NCI-H1105 (cell line): ENCODE measurements around the gene CDCA4.

ENCODE experiments used
- DNase-seq: peaks from one replicate; lab custom pipeline; 2025; lab: John Stamatoyannopoulos, UW

CDCA4 gene

GRCh38 chr14:104975481-104976197 lies 45.2 kb downstream of the CDCA4 start:
- DNase-seq = no peak

GRCh38 chr14:104974665-104975390 lies 46.1 kb downstream of the CDCA4 start:
- DNase-seq = no peak

GRCh38 chr14:104974146-104974541 lies 46.7 kb downstream of the CDCA4 start:
- DNase-seq = no peak

DNA sequence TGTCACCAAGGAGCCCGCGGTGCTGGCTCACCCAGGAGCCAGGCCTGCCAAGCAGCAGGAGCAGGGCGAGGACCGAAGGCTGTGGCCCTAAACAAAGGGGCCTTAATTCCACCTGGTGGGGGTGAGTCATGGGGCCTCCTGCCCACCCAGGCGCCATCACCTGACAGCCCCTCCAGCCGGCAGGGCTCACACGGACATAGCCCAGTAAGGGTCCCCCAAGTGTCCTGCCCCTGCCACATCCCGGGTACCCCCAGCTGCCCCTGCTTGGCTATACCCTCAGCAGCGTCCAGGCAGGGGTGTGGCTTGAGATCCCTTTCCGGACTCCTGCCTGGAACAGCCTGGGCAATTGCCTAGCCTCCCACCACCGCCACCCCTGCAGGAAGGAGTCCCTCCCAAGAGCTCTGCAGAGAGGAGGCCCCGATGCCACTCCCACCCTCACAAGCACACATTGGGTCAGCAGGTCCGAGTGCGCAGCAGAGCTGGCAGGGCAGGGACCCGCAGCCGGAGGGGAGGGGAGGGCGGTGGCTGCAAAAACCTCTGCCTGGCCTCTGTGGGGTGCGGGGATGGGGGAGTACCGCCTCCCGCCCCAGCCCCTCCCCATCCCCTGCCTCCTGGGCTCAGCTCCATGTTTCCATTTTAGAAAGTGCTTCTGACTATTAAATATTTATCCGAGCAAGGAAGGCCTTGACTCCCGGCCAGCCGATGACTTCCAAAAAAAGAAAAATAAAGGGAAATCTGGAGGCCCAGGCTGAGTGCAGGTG lies 47.3 kb downstream of the CDCA4 start:
- DNase-seq = no peak

DNA sequence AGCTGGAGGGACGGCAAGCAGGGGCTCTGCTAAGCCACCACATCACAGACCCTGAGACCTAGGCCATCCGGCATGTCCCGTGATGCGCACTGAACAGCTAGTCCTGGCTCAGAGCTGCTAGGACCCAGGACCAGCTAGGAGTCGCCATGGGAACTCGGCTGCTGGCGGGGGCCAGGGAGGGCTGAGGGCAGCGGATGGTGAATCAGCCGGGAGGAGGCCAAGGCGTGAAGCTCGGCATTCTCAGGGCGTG lies 47.8 kb downstream of the CDCA4 start:
- DNase-seq = no peak

GRCh38 chr14:104972301-104973134 lies 48.4 kb downstream of the CDCA4 start:
- DNase-seq = no peak

DNA sequence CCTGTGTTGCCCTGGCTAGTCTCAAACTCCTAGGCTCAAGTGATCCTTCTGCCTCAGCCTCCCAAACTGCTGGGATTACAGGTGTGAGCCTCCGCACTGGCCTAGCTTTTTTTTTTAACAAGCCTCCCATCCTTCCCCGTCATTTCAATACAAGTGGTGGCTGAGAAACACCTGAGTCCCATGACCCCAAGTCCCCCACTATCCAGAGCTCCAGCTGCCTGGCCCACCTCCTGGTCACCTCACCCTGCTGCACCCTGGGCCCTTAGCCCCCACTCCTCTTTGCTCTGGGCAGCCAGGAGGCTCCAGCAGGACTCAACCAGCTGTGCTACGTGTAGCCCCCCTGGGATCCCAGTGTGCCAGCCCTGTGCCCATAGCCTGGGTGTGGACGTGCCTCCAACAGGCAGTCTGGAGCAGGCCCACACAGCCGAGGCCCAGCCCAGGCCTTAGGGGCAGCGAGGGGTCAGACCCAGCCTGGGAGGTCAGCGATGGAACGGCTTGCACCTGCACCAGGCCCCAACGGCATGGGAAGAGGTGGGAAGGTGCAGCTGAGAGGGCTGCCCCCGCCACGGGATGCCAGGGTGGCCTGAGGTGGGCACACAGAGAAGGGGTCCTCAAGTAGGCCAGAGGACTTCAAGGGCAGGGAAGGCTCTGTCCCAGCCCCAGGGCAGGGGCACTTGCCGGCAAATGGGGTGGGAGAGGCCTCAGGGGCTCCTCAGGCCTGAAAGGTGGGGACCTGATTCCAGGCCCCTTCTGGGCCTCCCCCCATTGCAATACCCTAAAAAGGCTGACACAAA lies 49.2 kb downstream of the CDCA4 start:
- DNase-seq = no peak

- DNase-seq = no peak
Measured at GRCh38 chr14:104970231-104971068, 50.4 kb downstream of the CDCA4 start.

- no peak for DNase-seq
Measured at GRCh38 chr14:104969741-104970230, 51.1 kb downstream of the CDCA4 start.

DNA sequence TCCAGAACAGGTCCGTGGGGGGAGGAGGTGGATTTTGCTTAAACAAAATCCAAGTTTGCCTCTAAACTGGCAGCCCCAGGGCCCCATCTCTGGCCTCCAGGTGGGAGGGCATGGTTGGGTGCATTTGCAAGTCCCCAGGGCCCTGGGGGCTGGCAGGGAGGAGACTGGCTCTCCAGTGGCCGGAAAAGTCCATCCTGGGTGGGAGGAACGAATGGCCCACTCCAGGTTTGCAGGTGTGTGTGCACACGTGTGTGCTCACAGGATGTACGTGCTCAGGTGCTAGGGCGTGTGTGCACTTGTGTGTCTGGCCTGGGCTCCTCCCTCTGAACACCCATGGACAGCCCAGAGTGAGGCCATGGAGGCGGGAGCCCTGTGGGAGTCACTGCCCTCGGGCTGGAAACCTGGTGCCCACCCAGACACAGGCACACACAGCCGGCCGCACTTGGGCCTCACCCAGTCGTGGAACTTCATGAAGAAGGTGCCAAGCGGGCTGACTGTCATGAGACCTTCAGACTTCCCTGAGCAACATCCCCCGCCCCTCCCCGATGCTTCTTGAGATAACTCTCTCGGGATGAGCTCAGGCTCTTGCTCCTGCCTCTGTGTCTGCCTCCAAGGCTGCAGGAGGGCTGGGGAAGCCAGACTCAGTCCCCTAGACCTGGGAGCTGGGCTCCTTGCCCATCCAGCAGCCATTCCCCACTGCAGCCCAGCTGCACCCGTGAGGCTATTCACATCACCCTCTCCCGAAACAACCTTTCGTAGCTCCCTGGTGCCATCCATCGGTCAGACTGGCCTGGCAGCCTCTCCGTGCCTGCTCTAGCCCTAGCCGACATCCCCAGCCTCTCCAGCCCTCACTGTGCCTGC lies 52.1 kb downstream of the CDCA4 start:
- no peak for DNase-seq

DNA sequence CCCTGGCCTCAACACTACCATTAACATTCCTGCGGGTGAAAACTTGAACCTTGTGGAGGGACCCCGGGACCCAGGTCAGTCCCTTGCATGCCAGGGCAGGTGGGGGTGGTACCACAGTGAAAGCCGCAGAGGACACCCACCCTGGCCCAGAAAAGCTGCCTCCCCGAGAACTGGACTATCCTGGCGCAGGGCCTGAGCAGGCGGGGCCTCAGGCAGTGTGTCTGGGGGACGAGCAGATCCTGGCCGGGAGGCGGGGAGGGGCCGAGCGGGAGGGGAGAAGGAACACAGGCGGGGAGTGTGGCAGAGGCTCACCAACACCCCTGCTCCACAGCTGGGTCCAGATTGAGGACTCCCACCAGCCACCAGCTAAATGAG lies 52.7 kb downstream of the CDCA4 start:
- no peak for DNase-seq

- DNase-seq = no peak
Measured at GRCh38 chr14:104967386-104968152, 53.3 kb downstream of the CDCA4 start.

- DNase-seq = no peak
Measured at GRCh38 chr14:104966981-104967385, 53.9 kb downstream of the CDCA4 start.

GRCh38 chr14:104966261-104966865 lies 54.5 kb downstream of the CDCA4 start:
- DNase-seq = no peak

DNA sequence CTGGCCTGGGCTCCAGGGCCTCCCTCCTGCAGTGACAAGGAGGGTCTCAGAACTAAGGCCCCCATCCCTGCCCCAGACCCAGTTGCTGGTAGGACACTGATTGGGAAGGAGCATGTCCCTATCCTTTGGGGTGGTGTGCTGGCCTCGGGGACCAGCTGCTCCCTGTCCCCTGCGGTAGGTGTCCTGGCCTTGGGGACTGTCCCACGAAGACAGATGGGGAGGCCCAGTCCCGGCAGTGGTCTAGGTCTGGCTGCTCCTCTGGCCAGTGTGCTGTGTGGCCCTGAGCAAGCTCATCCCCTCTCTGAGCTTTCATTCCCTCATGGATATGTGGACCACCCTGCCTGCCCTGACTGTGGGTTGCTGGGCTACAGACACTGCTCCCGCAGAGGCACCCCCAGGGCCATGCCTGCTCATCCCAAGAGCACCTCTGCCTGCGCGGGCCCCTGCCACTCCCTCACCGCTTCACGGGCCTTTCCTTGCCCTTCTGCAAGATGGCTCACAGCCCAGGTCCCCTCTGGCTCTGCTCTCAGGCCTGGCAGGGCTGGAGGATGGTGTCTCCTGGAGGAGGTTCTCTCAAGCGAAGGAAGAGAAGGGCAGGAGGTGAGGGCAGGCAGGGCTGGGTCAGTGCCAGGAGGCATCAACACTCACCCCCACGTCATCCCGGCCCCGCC lies 55.2 kb downstream of the CDCA4 start:
- DNase-seq = no peak

DNA sequence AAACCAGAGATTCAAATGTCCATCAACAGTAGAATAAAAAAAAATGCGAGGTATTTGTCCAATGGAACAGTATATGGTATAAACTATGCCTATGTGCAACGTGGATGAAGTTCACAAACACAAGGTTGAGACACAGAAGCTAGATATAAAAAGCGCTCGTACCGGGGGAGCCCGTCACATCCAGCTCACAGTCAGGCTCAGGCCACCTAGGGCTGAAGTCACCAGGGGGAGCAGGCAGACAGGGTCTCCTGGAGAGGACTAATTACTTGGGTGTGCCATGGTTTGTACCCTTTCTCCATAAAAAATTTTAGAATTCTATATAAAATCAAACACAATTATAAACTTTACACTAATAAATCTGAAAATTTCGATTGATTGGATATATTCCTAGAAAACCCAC lies 56.3 kb downstream of the CDCA4 start:
- no peak for DNase-seq
